Panc1 (cell line): Measurements from ENCODE around the gene RASL10A. TPM values are rescaled to one million over a fixed set of nuclear protein-coding genes. Genes with fewer than 3 reads are reported as not detected.

Source experiments
- ATAC-seq: fragments of 200-7000 bp; cut with Tn5 transposase; 2 replicates; pipeline ENCODE4 v1.9.1; 2020; ENCODE audit warnings: mild to moderate bottlenecking, moderate library complexity
- BruUV-seq: library from RNA; stranded (reverse); fragments of 400-500 nt; replicated peaks from 2 replicates; lab custom pipeline; 2021; lab: Mats Ljungman, UMichigan
- CTCF ChIA-PET: fragments of 300-600 bp; sonication (Branson Sonifier 250); formaldehyde crosslinking; loops from one replicate; lab custom pipeline; 2022; ENCODE audit warnings: antibody characterized with exemption; lab: Charles Lee
- POLR2A ChIA-PET: fragments of 300-600 bp; sonication (Branson Sonifier 250); formaldehyde crosslinking; loops from one replicate; lab custom pipeline; 2022; ENCODE audit warnings: antibody characterized with exemption; lab: Charles Lee
- DNase-seq: peaks from one replicate; pipeline ENCODE4 v3.0.0-alpha.2; 2010; ENCODE audit warnings: low read depth, low spot score
- H3K27ac ChIP-seq: 2 replicates; pipeline ENCODE4 v1.5.1; 2011; ENCODE audit warnings: mild to moderate bottlenecking, low read length, inconsistent platforms
- H3K27me3 ChIP-seq: fragments of 200-500 bp; sonication (Bioruptor generic); 2 replicates; pipeline ENCODE4 v1.6.0; 2014; ENCODE audit warnings: low read length, inconsistent platforms; ENCODE audit not compliant: control insufficient read depth, insufficient read depth
- H3K36me3 ChIP-seq: fragments of 200-500 bp; sonication (Bioruptor generic); 2 replicates; pipeline ENCODE4 v1.5.1; 2014; ENCODE audit warnings: inconsistent platforms, mild to moderate bottlenecking, low read length, moderate library complexity; ENCODE audit not compliant: control insufficient read depth, insufficient read depth
- H3K4me1 ChIP-seq: 2 replicates; pipeline ENCODE4 v1.5.1; 2011; ENCODE audit warnings: inconsistent platforms, mild to moderate bottlenecking, low read length, moderate library complexity; ENCODE audit not compliant: control insufficient read depth, insufficient read depth
- H3K4me3 ChIP-seq, 2 experiments: 2 replicates each; pipeline ENCODE4 v1.5.1; 2011 to 2012; ENCODE audit warnings: low read depth in 2 of 2, low read length in 2 of 2, mild to moderate bottlenecking in 2 of 2, inconsistent platforms in 1 of 2, moderate library complexity in 1 of 2
- H3K9me3 ChIP-seq: fragments of 200-500 bp; sonication (Bioruptor generic); 2 replicates; pipeline ENCODE4 v1.5.1; 2014; ENCODE audit warnings: low read depth, mild to moderate bottlenecking, inconsistent platforms, low read length, moderate library complexity; ENCODE audit not compliant: control insufficient read depth, insufficient read depth
- POLR2AphosphoS5 ChIP-seq: IDR thresholded peaks from 2 replicates; pipeline ENCODE4 v1.6.1; 2012; ENCODE audit warnings: mild to moderate bottlenecking, low read depth, low read length, moderate library complexity
- SIN3A ChIP-seq: IDR thresholded peaks from 2 replicates; pipeline ENCODE4 v1.6.1; 2012; ENCODE audit warnings: low read depth, mild to moderate bottlenecking, low read length, moderate library complexity, borderline replicate concordance; ENCODE audit not compliant: insufficient read depth
- TCF7L2 ChIP-seq: IDR thresholded peaks from 2 replicates; pipeline ENCODE4 v1.6.1; 2011; ENCODE audit warnings: mild to moderate bottlenecking, low read depth, low read length, inconsistent platforms
- in situ Hi-C: cut with HindIII; loops from 2 replicates; pipeline ENCODE4 v1.10.0; 2016; ENCODE audit warnings: low sequenced_read_pairs, low pct_unique_long_range_greater_than_20kb
- intact Hi-C: fragments of 100-400 bp; cut with micrococcal nuclease; formaldehyde crosslinking; loops from one replicate; pipeline ENCODE4 v1.10.0; 2022; ENCODE audit not compliant: unreplicated experiment
- total RNA-seq: library from RNA; stranded (reverse); gene quantifications from one replicate; pipeline ENCODE4 v1.2.1, GENCODE V29; 2021; ENCODE audit not compliant: unreplicated experiment
- TF ChIP-seq, protein P1 (sequence below): fragments of 450-650 bp; IDR thresholded peaks from 2 replicates; pipeline ENCODE4 v1.5.1; 2017; ENCODE audit warnings: mild to moderate bottlenecking
- TF ChIP-seq, protein P2 (sequence below), 2 experiments: IDR thresholded peaks; 2 replicates each; pipeline ENCODE4 v1.6.1; 2011 to 2012; ENCODE audit warnings: low read depth in 2 of 2, control low read depth in 1 of 2, low read length in 1 of 2, mild to moderate bottlenecking in 1 of 2, moderate library complexity in 1 of 2; ENCODE audit not compliant: insufficient read depth in 1 of 2

RASL10A gene
- total RNA-seq, 1 experiment from 2014 or later, result 2.6 TPM

DNA sequence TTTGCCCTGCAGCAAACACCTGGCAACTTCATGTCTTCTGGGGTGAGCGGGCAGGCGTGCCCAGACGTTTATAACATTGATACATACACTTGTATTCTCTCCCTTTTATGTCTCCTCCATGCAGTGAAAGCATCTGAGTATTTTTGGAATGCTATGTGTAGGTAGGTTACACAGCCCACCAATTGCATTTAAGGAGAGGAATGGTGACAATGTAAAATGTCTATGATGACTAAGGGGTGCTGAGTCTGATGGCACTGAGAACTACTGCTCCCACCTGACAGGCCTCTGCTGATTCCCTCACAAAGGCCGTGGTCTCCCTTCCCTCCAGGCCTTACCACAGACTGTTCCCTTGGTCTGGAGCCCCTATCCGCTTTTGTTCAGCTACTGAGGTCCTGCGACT, 22.9 kb upstream of the RASL10A start:
- H3K36me3 ChIP-seq, result no peaks in the 10 kb centered on the region
- BruUV-seq, result no TSS peak
- no peaks in the 10 kb centered on the region for H3K27me3 ChIP-seq
- CTCF ChIA-PET, result interaction anchor here (0.6 kb wide), 1 partner anchor 40 kb away, joined by 11 read pairs; no protein-coding TSS in a partner anchor
- H3K4me3 ChIP-seq, result no peak overlapping the region
- intact Hi-C loops (no loop called here), in situ Hi-C loops (no loop called here)
- H3K4me1 ChIP-seq, result no peaks in the 10 kb centered on the region
- no peaks in the 10 kb centered on the region for H3K9me3 ChIP-seq
- DNase-seq (no peak), ATAC-seq (no peak)
- TF ChIP-seq, protein P1, sequence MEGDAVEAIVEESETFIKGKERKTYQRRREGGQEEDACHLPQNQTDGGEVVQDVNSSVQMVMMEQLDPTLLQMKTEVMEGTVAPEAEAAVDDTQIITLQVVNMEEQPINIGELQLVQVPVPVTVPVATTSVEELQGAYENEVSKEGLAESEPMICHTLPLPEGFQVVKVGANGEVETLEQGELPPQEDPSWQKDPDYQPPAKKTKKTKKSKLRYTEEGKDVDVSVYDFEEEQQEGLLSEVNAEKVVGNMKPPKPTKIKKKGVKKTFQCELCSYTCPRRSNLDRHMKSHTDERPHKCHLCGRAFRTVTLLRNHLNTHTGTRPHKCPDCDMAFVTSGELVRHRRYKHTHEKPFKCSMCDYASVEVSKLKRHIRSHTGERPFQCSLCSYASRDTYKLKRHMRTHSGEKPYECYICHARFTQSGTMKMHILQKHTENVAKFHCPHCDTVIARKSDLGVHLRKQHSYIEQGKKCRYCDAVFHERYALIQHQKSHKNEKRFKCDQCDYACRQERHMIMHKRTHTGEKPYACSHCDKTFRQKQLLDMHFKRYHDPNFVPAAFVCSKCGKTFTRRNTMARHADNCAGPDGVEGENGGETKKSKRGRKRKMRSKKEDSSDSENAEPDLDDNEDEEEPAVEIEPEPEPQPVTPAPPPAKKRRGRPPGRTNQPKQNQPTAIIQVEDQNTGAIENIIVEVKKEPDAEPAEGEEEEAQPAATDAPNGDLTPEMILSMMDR, result no peak
- TF ChIP-seq POLR2AphosphoS5, result no peak
- no peak for TF ChIP-seq TCF7L2
- no peak for TF ChIP-seq SIN3A
- TF ChIP-seq, protein P2, sequence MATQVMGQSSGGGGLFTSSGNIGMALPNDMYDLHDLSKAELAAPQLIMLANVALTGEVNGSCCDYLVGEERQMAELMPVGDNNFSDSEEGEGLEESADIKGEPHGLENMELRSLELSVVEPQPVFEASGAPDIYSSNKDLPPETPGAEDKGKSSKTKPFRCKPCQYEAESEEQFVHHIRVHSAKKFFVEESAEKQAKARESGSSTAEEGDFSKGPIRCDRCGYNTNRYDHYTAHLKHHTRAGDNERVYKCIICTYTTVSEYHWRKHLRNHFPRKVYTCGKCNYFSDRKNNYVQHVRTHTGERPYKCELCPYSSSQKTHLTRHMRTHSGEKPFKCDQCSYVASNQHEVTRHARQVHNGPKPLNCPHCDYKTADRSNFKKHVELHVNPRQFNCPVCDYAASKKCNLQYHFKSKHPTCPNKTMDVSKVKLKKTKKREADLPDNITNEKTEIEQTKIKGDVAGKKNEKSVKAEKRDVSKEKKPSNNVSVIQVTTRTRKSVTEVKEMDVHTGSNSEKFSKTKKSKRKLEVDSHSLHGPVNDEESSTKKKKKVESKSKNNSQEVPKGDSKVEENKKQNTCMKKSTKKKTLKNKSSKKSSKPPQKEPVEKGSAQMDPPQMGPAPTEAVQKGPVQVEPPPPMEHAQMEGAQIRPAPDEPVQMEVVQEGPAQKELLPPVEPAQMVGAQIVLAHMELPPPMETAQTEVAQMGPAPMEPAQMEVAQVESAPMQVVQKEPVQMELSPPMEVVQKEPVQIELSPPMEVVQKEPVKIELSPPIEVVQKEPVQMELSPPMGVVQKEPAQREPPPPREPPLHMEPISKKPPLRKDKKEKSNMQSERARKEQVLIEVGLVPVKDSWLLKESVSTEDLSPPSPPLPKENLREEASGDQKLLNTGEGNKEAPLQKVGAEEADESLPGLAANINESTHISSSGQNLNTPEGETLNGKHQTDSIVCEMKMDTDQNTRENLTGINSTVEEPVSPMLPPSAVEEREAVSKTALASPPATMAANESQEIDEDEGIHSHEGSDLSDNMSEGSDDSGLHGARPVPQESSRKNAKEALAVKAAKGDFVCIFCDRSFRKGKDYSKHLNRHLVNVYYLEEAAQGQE (IDR thresholded peaks at IDR 0.05; ENCODE audit: insufficient read depth in 1 of 2, low read depth in 2 of 2, low read length in 1 of 2), result no peak
- POLR2A ChIA-PET, result no interaction called here
- no peak overlapping the region for H3K27ac ChIP-seq

DNA sequence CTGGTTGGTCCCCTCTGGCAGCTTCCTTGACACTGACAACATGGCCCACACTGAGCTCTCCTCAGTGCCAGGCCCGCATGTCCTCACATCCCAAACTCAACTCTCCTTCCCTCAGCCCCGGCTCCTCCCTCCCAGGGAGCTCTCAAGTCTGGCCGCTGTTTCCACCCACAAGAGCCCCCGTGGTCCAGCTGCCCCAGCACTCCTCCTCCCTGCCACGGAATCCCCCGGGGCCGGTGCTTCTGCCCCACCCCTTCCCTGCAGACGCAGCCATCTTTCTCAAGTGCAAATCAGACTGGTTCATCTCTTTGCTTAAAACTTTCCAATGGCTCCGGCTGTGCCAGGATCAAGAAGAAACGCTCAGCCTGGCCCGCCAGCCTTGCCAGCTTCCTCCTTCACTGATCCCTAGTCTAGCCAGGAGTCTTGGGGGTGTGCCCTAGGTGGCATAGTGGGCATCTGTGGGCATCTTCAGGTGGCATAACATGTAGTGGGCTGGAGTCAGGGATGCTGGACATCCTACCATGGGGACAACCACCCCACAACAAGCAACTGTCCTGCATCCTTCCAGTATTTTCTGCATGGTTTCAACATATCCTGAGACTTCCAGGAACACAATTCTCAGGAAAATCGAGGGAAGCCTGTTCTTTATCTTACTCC, 22.3 kb upstream of the RASL10A start:
- Histone ChIP-seq H3K9me3 (no peaks in the 10 kb centered on the region), H3K4me1 (no peaks in the 10 kb centered on the region), H3K4me3 (no peak overlapping the region), H3K36me3 (no peaks in the 10 kb centered on the region), H3K27ac (no peak overlapping the region), H3K27me3 (no peaks in the 10 kb centered on the region)
- CTCF ChIA-PET, result no interaction called here
- TF ChIP-seq, protein P1, result no peak
- TF ChIP-seq TCF7L2 (no peak), POLR2AphosphoS5 (no peak), SIN3A (no peak)
- TF ChIP-seq, protein P2 (IDR thresholded peaks at IDR 0.05; ENCODE audit: insufficient read depth in 1 of 2, low read depth in 2 of 2, low read length in 1 of 2), result no peak
- DNase-seq, result no peak
- intact Hi-C loops (no loop called here), in situ Hi-C loops (no loop called here)
- no TSS peak for BruUV-seq
- POLR2A ChIA-PET, result no interaction called here
- ATAC-seq, result no peak
